Posterior vena cava (tissue), 2 donors: ENCODE results near the gene CUZD1. TPM values are rescaled to one million over a fixed set of nuclear protein-coding genes. Genes with fewer than 3 reads are reported as not detected.
"Not testable (repeated sequence)": the region's sequence is repeated elsewhere in the genome, so short reads cannot be mapped to it uniquely, and the experiment has no call there.

Source experiments
- DNase-seq: peaks from one replicate; pipeline ENCODE4 v3.0.0-alpha.2; 2020; ENCODE audit warnings: low spot score
- intact Hi-C, 2 donors: fragments of 100-400 bp; cut with DNase I; formaldehyde crosslinking; loops; one replicate each; pipeline versions ENCODE4 v1.14.1 to v1.14.2; 2022 to 2023
- total RNA-seq, 2 donors: library from RNA; stranded (reverse); fragmentation: NEBNext Ultra II Directional; extraction: Animal tissue kit (Norgen Biotek cat#: 25700); gene quantifications; one replicate each; pipeline ENCODE4 v1.2.1, GENCODE V29; 2021
- donor health status: DM: yes; HTN: yes; CAD: no.
- donor health status: DM: yes; HTN: yes; CAD: no.

The CUZD1 gene
- total RNA-seq, 2 donors from 2014 or later, result 0.48 to 0.51 TPM

DNA sequence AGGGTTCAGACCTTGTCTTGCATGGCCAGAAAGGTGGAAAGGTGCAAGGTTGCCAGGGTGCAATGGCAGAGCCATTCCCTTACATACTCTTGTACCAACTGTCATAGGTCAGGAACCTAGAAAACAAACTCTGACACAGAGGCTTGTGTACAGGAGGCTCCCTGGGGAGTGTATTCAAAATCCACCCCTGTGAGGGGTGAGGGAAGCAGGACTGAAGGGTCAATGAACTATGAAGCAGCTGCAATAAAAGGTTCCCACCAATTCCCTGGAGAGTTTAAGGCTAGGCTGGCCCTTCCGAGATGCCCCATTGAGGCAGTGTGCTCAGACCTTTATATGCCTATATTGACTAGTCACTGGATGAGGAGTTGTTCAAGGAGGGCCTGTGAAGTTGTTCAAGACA, 13.9 kb upstream of the CUZD1 start:
- no peak for DNase-seq
- intact Hi-C loops, result no loop called here

DNA sequence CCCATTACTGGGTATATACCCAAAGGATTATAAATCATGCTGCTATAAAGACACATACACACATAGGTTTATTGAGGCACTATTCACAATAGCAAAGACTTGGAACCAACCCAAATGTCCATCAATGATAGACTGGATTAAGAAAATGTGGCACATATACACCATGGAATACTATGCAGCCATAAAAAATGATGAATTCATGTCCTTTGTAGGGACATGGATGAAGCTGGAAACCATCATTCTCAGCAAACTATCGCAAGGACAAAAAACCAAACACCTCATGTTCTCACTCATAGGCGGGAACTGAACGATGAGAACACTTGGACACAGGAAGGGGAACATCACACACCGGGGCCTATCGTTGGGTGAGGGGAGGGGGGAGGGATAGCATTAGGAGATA, 12.4 kb upstream of the CUZD1 start:
- intact Hi-C loops, DNase-seq: not testable (repeated sequence)

DNA sequence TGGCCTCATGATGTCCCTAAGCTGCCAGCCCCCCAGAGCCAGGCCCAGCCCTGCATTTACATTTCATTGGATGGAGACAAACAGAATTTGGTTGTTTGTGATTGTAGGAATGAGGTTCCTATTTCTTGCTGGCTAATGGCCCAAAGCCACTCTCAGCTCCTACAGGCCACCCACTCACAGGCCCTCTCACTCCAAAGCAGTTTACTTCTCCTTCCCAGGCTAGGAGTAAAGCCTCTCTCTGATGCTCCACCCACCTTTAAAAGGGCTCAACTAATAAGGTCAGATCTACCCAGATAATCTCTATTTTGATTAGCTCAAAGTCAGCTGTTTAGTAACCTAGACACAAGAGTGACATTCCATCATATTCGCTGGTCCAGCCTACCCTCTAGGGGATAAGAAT, 11.2 kb upstream of the CUZD1 start:
- intact Hi-C loops, result no loop called here
- no peak for DNase-seq

DNA sequence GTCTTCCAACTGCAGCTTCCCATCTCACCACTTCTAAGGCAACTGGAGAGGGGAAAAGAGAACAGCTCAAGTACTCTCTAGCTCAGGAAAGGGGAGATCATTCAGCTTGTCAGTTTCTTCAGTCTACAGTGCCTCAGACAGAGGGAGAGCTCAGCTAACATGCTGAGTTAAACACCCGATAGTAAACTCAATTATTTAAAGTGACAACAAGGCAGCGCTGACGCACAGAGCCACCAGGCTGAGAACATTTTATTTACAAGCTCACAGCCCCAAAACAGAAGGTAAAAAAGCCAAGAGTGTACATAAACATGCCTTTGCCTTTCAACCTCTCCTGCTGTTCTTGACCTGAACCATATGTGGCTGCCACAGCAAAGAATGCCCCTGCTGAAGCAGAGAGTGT, 10.1 kb upstream of the CUZD1 start:
- intact Hi-C loops, result no loop called here
- no peak for DNase-seq

DNA sequence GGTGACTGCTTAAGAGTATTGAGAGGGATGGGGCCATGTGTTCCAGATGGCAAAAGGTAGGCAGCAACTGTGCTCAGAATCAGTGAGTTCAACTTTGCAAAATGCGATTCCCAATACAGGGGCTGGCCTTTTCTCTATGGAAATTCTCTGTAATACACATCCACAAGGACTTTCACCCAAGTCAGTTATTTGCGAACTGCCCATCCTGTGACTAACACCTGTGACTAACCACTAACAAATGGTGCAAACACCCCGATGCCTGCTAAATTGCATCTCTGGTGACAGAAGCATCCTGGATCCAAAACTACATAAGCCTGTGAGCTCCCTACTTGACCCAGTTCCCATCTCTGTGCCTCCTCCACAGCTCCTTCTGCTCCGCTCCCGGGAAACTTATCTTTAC, 9.0 kb upstream of the CUZD1 start:
- DNase-seq, result no peak
- intact Hi-C loops, result no loop called here

DNA sequence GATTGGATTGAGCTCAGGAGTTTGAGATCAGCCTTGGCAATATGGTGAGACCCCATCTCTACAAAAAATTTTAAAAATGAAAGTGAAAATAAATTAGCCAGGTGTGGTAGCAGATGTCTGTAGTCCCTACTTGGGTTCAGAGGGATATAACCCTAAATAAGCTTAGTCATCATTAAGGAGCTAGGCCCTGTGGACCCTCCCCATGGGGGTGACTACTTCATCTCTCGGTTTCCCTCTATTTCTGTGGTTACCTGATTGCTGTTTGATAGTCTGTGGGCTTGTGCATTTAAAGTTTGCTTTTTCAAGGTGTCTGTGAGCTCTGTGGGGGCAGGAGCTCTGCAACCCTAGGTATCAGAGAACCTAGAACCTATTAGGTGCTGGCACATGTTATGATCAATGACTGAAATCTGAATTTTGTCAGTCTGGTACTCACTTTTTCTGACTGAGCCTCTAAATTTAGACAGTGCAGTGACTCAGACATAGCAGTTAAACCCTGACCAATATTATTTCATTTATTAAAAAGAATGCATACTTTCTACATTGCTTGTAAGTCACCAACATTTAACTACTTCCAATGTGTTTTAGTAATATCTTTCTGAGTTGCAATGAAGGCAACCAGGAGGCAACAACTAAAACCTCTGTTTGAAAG, 8.1 kb upstream of the CUZD1 start:
- DNase-seq, result no peak

DNA sequence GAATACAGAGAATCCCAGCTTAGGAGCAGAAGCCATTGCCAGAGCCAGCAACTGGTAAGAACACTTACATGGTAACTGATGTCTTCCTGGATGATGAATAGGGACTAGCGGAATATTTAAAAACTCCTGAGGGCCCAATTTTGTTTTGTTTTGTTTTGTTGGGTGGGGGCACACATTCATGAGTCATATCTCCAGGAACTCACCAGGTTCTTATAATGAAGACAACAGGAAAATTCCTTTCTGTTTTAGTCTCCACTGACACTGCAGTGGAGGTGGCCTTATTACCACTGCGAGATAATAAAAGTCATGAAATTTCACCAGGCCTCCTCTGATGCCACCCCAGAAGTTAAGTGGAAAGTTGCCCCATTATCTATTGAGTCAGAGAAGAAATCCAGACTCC, 6.6 kb upstream of the CUZD1 start:
- DNase-seq, result no peak
- intact Hi-C loops, result no loop called here

More for the DNA sequence above, 8.1 kb upstream of the CUZD1 start:
- intact Hi-C loops, result no loop called here

DNA sequence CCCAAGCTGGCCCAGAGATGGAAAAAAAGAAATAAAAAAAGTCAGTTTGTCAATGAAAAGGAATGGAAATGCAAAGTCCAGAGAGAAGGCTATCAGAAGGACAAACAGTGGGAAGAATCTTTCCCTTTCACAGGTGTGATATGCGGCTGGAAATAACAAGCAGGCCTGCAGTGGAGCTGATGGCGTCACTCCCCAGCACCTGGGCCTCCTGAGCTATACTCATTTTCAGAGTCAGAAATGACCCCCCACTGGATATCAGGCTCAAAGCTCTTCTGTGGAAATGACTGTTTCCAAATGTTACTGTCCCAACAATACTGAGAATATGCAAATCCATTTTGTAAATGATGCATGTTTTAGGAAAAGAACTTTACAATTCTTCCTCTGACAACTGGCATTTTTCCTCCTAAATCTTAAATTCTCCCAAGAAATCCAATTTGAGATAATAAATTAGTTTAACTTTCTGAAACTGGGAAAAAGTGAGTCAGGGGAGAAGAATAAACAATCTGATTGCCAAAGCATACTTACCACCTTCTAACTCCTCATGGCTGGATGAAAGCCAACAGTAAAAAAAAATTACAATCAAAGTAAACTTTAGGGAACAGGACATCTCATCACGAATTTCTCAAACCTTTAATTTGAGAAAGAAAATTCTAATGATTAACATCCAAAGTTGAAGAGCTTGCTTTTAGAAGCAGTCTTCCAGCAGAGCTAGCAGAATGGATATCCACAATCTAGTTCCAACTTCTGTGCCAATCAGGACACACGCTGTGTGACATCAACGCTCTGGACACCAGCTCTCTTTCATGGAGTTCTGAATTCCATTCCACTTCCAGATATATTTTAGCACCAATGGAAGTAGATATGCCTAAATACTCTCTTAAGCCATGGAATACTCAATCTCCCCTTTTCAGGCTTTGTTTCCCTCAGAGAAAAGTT, 5.3 kb upstream of the CUZD1 start:
- no peak for DNase-seq
- intact Hi-C loops, result loop anchor here in 1 of 2 donors (2.0 kb wide), 1 partner anchor 58 kb away; no protein-coding TSS in a partner anchor

DNA sequence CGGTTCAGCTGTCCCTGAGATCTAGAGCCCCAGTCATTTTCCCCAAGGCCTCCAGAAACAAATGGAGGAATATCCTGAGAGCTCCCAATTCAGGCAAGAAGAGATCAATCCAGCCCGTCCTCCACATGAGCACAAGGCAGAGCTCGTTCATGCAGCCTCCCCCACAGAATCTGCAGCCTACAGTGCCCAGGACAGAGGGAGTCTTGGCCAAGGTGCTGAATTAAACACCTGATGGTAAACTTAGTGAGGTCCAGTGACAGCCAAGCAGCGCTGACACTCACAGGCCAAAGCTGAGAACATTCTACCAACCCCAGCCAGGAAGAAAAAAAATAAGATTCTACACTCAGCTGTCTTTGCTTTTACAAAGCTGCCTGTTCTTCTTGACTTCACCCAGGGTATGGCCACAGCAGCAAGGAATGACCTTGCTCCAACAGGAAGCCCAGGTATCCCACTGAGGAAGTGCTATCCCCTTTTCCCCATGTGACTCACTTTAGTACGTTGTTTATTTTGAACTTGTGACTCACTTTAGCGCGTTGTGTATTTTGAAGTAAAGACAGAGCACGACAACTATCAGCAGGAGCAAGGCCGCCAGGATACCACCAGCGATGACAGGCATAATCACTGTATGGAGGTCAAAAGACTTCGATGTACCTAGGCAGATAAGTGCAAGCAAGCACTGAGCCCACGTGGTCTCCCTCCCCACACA, 4.4 kb upstream of the CUZD1 start:
- intact Hi-C loops, result loop anchor here in 1 of 2 donors (2.0 kb wide), 1 partner anchor 57 kb away; no protein-coding TSS in a partner anchor
- no peak for DNase-seq

DNA sequence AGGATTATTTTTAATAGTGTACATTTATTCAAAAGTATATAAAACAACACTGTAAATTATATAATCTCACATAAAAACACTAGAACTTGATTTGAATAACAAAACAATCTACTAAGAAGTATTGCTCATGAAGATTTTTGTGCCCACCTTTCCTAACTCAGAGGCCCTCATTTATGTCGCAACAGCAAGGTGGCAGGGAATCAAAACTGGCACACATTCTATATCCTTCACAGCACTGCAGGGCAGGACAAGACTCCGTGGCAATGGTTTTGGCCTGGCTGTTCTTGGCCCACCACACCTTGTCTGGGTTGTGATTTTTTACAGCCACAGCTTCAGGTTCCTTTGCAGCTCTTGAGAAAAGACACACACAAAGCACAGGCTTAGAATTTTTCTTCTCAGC, 3.4 kb upstream of the CUZD1 start:
- DNase-seq, result no peak
- intact Hi-C loops, result no loop called here

DNA sequence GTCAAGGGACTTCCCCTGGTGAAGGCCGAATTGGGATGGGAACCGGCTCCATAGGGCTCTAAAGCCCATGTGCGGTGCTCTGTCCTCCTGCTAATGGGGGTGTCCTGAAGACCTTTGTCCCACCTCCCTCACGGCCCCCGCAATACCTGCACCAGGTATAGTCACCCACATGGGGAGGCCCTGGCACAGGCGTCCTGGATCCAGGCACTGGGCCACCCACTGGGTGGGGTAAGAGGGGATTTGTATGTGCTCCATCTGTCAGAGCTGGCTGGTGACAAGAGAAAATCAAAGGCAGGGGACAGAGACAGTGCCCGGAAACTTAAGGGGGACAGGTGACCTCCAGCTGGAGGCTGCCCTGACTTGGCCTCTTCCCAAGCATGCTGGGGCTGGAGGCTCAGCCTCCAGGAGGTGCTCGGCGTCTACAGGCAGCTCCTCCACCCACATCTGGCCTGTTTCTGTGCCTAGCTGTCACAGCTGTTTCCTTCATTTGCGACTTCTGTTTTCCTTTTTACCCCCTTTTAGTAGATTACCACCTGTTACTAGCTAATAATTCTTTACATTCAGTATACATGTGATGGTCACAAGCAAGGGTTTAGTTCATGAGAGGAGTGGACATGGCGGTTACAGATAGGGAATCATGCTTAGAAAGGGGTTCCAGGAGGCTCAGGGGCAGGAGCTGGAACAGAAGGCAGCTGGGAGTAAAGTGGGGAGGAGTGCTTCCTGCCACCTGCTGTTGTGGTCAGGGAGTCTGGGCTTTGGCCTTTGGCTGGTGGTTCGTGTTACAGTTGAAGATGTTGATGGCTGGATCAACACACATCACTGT, 2.3 kb upstream of the CUZD1 start:
- intact Hi-C loops, result no loop called here
- no peak for DNase-seq

DNA sequence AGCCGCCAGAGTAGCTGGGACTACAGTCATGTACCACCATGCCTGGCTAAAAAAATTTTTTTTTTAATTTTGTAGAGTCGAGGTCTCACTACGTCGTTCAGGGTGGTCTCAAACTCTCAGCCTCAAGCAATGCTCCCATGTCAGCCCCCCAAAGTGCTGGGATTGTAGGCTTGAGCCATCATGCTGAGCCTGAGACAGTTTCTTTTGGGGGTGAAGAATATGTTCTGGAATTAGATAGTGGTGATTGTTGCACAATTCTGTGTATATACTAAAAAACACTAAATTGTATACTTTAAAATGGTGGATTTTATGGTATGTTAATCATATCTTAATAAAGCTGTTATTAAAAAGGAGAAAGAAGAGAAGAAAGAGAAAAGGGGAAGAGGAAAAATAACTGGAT, 1.5 kb downstream of the CUZD1 start:
- intact Hi-C loops, result no loop called here
- DNase-seq, result no peak

DNA sequence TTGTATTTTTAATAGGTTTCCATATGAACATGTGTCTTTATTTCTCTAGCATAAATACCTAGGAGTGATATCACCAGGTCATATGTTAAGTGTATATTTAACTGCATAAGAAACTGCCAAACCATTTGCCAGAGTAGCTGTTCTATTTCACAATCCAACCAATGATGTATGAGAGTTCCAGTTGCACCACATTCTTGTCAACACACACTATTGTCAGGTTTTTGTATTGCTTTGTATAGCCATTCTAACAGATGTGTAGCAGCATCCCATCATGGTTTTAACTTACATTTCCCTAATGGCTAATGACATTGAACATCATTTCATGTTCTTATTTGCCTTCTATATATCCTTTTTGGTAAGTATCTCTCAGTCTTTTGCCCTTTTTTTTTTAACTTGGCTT, 4.1 kb downstream of the CUZD1 start:
- no peak for DNase-seq
- intact Hi-C loops, result no loop called here

DNA sequence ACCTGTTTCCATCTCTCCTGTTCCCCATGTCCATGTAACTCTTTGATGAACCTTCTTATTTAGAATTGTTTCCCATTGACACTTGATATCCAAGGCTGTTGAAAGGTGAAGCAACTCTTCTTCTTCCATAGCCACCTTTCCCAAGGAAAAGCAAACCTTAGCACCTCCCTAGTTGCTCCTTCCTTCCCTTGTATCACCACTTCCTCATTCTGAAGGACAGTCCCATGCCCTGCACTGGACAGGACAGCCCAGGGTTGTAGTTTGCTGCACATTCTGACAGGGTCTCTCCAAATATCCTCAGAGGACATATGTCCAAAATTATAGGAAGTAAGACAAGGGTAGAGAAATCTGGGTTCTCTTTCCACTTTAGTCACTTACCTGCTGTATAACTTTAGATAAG, 6.2 kb downstream of the CUZD1 start:
- intact Hi-C loops, result no loop called here
- DNase-seq, result no peak

DNA sequence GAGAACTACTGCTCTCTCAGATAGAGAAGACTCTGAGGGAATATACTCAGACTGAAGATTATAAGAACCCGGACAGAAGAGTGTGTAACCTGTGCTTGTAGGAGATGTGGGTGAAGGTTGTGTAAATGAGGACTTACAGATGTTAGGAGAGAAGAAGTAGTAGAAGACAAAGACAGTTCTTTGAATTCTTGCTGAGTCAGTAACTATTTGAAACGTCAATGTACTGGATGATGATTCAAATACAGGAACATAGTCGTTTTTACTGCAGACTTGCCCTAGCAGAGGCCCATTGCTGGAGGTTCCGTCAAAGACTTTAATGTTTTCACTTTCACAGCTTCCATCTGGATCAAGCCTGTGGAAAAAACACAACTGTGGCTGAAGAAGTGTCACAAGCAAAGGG, 6.8 kb downstream of the CUZD1 start:
- DNase-seq, result no peak
- intact Hi-C loops, result no loop called here

DNA sequence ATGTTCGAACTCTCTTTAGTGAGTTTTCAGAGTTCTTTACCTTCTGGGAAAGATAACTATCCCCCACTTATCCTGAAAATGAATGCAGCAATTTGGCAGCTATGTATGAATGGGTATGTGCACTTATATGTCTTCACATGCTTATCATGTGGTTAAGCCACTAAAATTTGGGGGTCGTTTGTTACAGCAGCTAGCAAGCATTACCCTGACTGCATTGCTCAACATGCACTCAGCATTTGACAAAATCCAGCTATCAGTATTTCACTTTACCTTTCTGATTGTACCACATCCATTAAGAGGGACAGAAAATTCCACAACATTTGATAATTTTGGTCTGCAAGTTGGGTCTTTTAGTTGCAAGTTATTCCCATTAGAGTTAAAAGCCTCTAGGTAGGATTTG, 9.7 kb downstream of the CUZD1 start:
- DNase-seq, result no peak
- intact Hi-C loops, result no loop called here

DNA sequence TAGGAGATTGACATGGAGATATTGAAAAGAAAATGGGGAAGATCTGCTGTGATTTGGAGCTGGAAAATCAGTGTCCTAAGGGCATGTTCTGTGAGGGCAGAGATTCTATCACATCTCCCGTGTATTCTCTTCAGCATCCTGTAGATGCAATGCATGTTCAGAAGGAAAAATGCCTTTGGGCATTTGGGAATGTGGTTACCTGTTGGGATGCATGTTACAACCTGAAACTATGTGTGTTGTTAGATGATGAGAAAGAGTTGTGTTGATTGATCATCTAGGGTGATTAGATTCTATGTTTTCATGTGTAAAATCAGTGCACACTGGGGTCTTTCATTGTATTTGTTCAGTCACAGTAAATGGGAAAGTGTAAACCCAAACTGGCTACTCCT, 14.7 kb downstream of the CUZD1 start:
- no peak for DNase-seq
- intact Hi-C loops, result no loop called here

DNA sequence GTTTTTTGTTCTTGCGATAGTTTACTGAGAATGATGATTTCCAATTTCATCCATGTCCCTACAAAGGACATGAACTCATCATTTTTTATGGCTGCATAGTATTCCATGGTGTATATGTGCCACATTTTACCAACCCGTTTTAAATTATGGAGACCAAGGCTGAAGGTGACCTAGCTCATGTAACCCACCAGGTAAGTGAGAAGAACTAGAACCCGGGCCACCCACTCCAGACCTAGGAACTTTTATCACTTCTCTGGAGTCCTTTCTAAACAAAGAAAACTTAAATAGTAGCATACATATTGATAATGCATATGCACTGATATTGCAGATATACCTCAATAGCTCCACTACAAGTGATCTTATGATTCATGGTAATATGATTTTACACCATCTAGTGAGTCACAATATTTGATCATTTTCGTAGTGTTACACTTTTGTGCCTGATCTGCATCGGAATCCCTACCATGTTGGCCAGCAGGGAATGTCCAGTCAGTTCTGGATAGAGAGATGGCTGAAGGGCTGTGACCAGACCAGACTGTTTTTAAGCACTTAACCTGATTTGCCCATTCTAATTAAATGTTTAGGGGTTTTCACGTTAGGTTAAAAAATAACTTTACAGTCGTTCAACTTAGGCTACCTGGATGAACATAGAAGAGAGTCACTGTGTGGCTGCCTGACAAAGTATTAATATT, 15.2 kb downstream of the CUZD1 start:
- DNase-seq, result no peak
- intact Hi-C loops, result no loop called here

DNA sequence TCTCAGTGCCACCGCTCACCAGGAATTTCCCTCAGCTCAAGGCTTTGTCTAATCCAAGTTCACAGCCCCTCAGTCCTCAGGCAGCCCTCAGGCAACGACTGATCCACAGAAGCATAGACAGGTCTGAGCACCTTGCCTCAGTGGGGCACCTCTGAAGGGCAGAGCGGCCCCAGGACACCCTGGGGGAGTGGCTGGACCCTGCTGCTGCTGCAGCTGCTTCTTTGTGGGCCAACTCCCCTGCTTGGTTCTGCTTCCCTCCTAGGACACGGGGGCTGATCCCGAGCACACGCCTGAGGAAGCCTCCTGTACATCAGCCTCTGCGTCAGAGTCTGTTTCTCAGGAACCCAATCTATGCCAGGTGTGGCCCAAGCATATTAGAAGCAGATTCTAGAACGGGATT, 16.2 kb downstream of the CUZD1 start:
- intact Hi-C loops, result no loop called here
- DNase-seq, result no peak
